ENCODE results near the gene CFC1.
"Not testable (repeated sequence)": the region's sequence is repeated elsewhere in the genome, so short reads cannot be mapped to it uniquely, and the experiment has no call there.

DNA sequence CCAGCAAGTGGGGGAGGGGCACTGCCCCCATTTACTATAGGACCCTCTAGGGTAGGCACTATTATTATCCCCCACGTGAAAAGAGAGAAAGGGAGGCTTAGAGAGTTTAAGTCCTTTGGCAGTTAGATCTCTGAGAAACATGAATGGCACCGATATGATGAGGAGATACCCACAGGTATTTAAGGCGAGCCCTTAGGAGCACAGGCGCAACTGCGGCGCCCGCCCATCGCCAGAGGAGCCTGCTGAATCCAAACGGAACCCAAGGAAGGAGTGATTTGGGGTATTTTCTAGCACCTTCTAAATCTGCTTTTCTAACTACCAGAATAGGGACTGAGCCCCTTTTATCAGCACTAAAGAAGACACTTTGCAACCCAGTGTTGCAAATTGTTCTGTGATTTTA, 551 bp upstream of the CFC1 start:
- TF ChIP-seq, protein P1, sequence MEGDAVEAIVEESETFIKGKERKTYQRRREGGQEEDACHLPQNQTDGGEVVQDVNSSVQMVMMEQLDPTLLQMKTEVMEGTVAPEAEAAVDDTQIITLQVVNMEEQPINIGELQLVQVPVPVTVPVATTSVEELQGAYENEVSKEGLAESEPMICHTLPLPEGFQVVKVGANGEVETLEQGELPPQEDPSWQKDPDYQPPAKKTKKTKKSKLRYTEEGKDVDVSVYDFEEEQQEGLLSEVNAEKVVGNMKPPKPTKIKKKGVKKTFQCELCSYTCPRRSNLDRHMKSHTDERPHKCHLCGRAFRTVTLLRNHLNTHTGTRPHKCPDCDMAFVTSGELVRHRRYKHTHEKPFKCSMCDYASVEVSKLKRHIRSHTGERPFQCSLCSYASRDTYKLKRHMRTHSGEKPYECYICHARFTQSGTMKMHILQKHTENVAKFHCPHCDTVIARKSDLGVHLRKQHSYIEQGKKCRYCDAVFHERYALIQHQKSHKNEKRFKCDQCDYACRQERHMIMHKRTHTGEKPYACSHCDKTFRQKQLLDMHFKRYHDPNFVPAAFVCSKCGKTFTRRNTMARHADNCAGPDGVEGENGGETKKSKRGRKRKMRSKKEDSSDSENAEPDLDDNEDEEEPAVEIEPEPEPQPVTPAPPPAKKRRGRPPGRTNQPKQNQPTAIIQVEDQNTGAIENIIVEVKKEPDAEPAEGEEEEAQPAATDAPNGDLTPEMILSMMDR (IDR thresholded peaks at IDR 0.05), result not testable (repeated sequence)
- not testable (repeated sequence) for TF ChIP-seq EZH2, EZH2phosphoT487 (IDR thresholded peaks at IDR 0.05)

Measured in neural progenitor cell (in vitro differentiated cells).